GM19324 (cell line): ENCODE measurements around the gene SERPINE1.

Experiments used
- ATAC-seq: cut with Tn5 transposase; IDR thresholded peaks from one replicate; pipeline ENCODE4 v1.9.1; 2021; ENCODE audit warnings: mild to moderate bottlenecking, moderate library complexity; ENCODE audit not compliant: unreplicated experiment, low FRiP score

Gene SERPINE1

GRCh38 chr7:101151908-101152651 is 25.2 kb downstream of the SERPINE1 start:
- ATAC-seq = no peak

- peak; percentile 81 for ATAC-seq
Measured at GRCh38 chr7:101153969-101154692, 27.2 kb downstream of the SERPINE1 start, which contains the start of gene AP1S1. Gene AP1S1 (plus strand): TSS chr7:101154476. CDS start chr7:101154515, 39 bp downstream.

GRCh38 chr7:101154693-101155102 is 27.8 kb downstream of the SERPINE1 start:
- peak; percentile 10 for ATAC-seq

- ATAC-seq = no peak
Measured at GRCh38 chr7:101155303-101155702, 28.4 kb downstream of the SERPINE1 start.

GRCh38 chr7:101156277-101156676 is 29.4 kb downstream of the SERPINE1 start:
- ATAC-seq = no peak

- ATAC-seq = no peak
Measured at GRCh38 chr7:101156866-101157589, 30.1 kb downstream of the SERPINE1 start.

- ATAC-seq = no peak
Measured at GRCh38 chr7:101159696-101160674, 33.1 kb downstream of the SERPINE1 start.

- no peak for ATAC-seq
Measured at GRCh38 chr7:101160910-101161309, 34.0 kb downstream of the SERPINE1 start.

GRCh38 chr7:101161692-101162471 is 35.0 kb downstream of the SERPINE1 start:
- ATAC-seq = no peak

GRCh38 chr7:101162551-101163278 is 35.8 kb downstream of the SERPINE1 start:
- ATAC-seq = no peak

- no peak for ATAC-seq
Measured at GRCh38 chr7:101163279-101164070, 36.6 kb downstream of the SERPINE1 start.

- ATAC-seq = no peak
Measured at GRCh38 chr7:101164071-101164840, 37.4 kb downstream of the SERPINE1 start.

GRCh38 chr7:101165075-101165957 is 38.4 kb downstream of the SERPINE1 start, which contains the start of gene VGF:
Gene VGF (minus strand): TSS chr7:101165569. CDS start chr7:101164843, 726 bp downstream.
- peak; percentile 75 for ATAC-seq

GRCh38 chr7:101165958-101166647 is 39.2 kb downstream of the SERPINE1 start:
- no peak for ATAC-seq

- ATAC-seq = no peak
Measured at GRCh38 chr7:101166648-101166908, 39.7 kb downstream of the SERPINE1 start.
